NT2/D1 (cell line): ENCODE data around the gene ARAF.
"Not testable (repeated sequence)": the region's sequence is repeated elsewhere in the genome, so short reads cannot be mapped to it uniquely, and the experiment has no call there.

ENCODE experiments used
- DNase-seq: peaks from one replicate; pipeline ENCODE4 v3.0.0-alpha.2; 2011; ENCODE audit warnings: low read depth, low spot score
- H3K27me3 ChIP-seq: 2 replicates; pipeline ENCODE4 v1.6.0; 2011; ENCODE audit warnings: mild to moderate bottlenecking; ENCODE audit not compliant: insufficient read length, insufficient read depth
- H3K36me3 ChIP-seq: 2 replicates; pipeline ENCODE4 v1.6.1; 2011; ENCODE audit warnings: mild to moderate bottlenecking, low read length, mixed read lengths; ENCODE audit not compliant: insufficient read depth, insufficient read length
- H3K4me1 ChIP-seq: 2 replicates; pipeline ENCODE4 v1.5.1; 2011; ENCODE audit not compliant: insufficient read depth, insufficient read length
- H3K4me3 ChIP-seq: 2 replicates; pipeline ENCODE4 v1.5.1; 2011; ENCODE audit warnings: low read depth; ENCODE audit not compliant: insufficient read length
- H3K9ac ChIP-seq: 2 replicates; pipeline ENCODE4 v1.6.0; 2011; ENCODE audit warnings: low read depth; ENCODE audit not compliant: insufficient read length
- H3K9me3 ChIP-seq: 2 replicates; pipeline ENCODE4 v1.5.1; 2011; ENCODE audit warnings: mild to moderate bottlenecking, low read length; ENCODE audit not compliant: insufficient read depth
- SUZ12 ChIP-seq: IDR thresholded peaks from 2 replicates; pipeline ENCODE4 v1.6.1; 2011; ENCODE audit not compliant: insufficient read length, insufficient read depth; ENCODE audit errors: extremely low read depth
- YY1 ChIP-seq: IDR thresholded peaks from 2 replicates; pipeline ENCODE4 v1.6.1; 2011; ENCODE audit not compliant: insufficient read length, insufficient read depth
- ZNF274 ChIP-seq: IDR thresholded peaks from 2 replicates; pipeline ENCODE4 v1.6.1; 2011; ENCODE audit warnings: mild to moderate bottlenecking, low read depth, low read length

Gene ARAF

DNA sequence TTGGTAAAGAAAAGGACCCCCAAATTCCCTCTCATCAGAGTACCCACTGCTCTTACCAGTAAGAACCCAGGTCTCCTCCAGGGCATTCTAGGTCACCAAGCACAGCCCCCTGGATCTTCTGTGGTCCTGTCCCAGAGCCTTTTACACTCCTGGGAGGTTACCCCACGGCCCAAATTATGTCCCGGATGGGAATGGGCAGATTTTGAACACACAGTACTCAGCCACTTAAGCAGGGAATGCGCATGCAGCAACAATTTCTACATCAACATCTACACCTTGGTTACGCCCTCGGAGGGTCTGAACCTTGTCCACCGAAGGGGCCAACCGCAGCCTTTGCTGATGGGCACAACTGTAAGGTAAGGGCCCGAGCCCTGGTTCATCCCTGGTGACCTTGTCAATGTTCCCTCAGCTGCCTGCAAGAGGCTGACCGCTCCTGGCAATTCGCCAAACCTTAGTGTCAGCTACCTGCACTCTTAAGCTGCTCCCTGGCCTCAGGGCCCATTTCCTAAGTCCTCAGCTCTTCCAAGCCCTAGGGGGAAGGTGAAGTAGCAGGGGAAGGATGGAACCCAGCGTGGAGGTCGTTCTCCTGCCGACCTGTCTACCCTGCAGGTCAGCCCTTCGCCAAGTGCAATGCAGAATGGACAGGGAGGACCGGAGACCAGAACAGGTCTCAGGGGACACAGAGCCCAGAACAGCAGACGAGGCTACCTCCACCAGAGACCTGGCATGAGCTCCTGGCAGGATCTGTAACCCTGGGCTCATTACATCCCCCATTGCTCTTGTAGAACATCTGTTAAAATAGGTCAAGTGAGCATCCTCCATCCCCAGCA is 27.1 kb downstream of the ARAF start:
- Histone ChIP-seq H3K9ac (no peak overlapping the region), H3K27me3 (no peaks in the 10 kb centered on the region), H3K9me3 (no peaks in the 10 kb centered on the region), H3K4me3 (no peak overlapping the region), H3K36me3 (peaks cover 37% of the 10 kb centered on the region), H3K4me1 (peaks cover 4% of the 10 kb centered on the region)
- TF ChIP-seq SUZ12 (no peak), YY1 (no peak), ZNF274 (no peak)
- DNase-seq: no peak

DNA sequence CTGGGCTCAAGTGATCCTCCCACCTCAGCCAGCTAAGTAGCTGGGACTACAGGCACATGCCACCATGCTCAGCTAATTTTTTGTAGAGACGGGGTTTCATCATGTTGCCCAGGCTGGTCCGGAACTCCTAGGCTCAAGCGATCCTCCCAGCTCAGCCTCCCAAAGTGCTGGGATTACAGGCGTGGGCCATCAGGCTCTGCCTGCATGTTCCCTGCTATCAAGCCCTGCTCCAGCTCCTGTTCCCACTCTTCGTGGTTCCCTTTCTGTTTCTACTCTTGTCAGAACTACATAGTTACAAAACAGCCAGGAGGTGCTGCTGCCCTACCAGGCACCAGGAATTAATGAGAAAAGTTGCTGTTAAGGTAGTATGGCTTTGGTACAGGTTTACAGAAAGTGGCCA is 30.0 kb downstream of the ARAF start:
- H3K27me3 ChIP-seq: no peaks in the 10 kb centered on the region
- TF ChIP-seq YY1: no peak
- TF ChIP-seq SUZ12: no peak
- no peak for TF ChIP-seq ZNF274
- no peak overlapping the region for H3K9ac ChIP-seq
- no peak overlapping the region for H3K4me3 ChIP-seq
- no peaks in the 10 kb centered on the region for H3K9me3 ChIP-seq
- H3K36me3 ChIP-seq: peaks cover 13% of the 10 kb centered on the region
- DNase-seq: no peak
- H3K4me1 ChIP-seq: no peaks in the 10 kb centered on the region

DNA sequence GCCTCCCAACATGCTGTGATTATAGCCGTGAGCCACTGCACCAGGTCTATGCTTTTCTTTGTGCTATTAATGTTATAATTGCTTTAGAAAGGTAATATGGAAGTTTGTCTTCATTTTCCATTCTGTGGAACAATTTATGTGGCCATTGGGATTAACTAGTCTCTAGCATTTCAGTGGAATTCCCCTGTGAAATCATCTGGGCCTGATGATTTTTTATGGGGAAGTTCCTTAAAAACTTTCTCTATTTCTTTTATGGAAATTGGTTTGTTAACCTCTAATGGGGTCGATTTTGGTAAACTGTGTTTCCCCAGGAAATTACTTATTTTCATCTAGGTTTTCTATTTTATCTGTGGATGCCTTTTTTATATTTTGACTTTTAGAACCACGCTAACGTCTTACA is 32.5 kb downstream of the ARAF start:
- Histone ChIP-seq H3K9ac (no peak overlapping the region), H3K36me3 (no peaks in the 10 kb centered on the region), H3K27me3 (no peaks in the 10 kb centered on the region), H3K9me3 (no peaks in the 10 kb centered on the region), H3K4me1 (no peaks in the 10 kb centered on the region), H3K4me3 (no peak overlapping the region)
- no peak for TF ChIP-seq SUZ12
- TF ChIP-seq ZNF274: no peak
- TF ChIP-seq YY1: no peak
- DNase-seq: no peak

DNA sequence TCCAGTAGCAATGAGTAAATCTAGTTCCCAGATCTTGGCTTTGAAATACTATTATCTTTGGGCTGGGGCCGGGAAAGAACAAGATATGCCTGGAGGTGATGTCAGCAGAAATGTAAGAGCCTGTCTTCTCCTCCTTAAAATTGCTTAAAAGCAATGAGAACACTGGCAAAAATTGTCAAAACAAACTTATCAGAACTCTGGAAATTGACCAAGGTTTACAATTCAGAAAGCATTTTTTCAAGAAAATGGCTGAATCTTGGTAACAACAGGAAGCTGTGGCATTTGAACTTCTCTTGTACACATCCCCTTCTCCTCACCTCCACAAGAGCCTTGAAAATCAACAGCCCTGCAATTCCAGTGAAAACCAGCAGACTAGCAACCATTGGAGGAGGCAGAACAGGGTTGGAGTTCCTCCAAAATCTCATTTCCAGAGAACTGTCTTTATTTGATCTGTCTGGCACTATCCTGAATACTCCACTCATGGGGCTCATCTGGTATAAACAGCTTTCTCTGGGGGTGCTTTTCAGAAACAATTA is 34.8 kb downstream of the ARAF start:
- H3K4me1 ChIP-seq: no peaks in the 10 kb centered on the region
- no peak overlapping the region for H3K4me3 ChIP-seq
- H3K27me3 ChIP-seq: no peaks in the 10 kb centered on the region
- TF ChIP-seq YY1 (no peak), ZNF274 (no peak), SUZ12 (no peak)
- H3K9me3 ChIP-seq: no peaks in the 10 kb centered on the region
- H3K36me3 ChIP-seq: no peaks in the 10 kb centered on the region
- no peak for DNase-seq
- no peak overlapping the region for H3K9ac ChIP-seq

DNA sequence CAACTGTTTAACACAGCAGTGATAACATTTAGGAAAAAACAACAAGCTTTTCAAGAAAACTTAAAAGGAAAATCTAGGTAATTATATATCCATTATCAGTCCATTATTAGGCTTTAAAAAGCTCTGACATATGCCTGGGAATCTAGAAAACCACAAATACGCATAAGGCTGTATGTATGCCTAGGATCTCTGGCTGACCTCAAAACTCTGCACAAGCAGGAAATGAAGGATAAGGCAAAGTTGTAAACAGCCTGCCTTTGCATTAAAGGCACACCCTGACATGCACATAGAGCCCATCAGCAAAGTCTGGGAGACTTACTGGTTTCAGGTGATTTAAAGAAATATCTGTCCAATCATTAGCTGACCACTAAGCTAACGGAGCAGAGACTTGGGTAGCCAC is 35.3 kb downstream of the ARAF start:
- no peaks in the 10 kb centered on the region for H3K36me3 ChIP-seq
- no peak overlapping the region for H3K4me3 ChIP-seq
- H3K9me3 ChIP-seq: no peaks in the 10 kb centered on the region
- DNase-seq: no peak
- no peak for TF ChIP-seq YY1
- no peak overlapping the region for H3K9ac ChIP-seq
- H3K4me1 ChIP-seq: no peaks in the 10 kb centered on the region
- H3K27me3 ChIP-seq: no peaks in the 10 kb centered on the region

DNA sequence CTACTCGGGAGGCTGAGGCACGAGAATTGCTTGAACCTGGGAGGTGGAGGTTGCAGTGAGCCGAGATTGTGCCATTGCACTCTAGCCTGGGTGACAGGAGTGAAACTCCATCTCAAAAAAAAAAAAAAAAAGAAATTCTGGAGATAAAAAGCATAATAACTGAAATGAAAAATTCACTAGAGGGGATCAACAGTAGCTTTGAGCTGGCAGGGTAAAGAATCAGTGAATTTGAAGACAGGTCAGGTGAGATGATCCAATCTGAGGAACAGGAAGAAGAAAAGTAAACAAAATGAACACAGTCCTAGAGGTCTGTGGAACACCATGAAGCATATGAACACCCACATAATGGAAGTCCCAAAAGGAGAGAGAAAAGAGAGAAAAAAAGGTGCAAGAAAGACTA is 36.2 kb downstream of the ARAF start:
- no peaks in the 10 kb centered on the region for H3K27me3 ChIP-seq
- no peak overlapping the region for H3K4me3 ChIP-seq
- no peaks in the 10 kb centered on the region for H3K4me1 ChIP-seq
- DNase-seq: no peak
- TF ChIP-seq ZNF274 (no peak), SUZ12 (no peak), YY1 (no peak)
- no peaks in the 10 kb centered on the region for H3K9me3 ChIP-seq
- no peak overlapping the region for H3K9ac ChIP-seq
- no peaks in the 10 kb centered on the region for H3K36me3 ChIP-seq

DNA sequence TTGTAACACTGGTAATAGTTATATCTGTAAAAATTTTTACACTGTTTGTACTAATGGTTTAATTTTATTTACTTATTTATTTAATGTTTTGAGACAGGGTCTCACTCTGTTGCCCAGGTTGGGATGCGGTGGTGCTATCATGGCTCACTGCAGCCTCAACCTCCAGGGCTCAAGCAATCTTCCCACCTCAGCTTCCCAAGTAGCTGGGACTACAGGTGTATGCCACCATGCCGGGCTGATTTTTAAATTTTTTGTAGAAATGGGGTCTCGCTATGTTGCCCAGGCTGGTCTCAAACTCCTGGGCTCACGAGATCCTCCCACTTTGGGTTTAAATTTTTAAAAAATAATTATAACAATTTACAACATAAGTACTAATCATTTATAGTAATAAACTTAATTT is 42.1 kb downstream of the ARAF start:
- not testable (repeated sequence) for H3K4me1 ChIP-seq, H3K9me3 ChIP-seq, H3K27me3 ChIP-seq, DNase-seq, H3K36me3 ChIP-seq, H3K4me3 ChIP-seq, H3K9ac ChIP-seq

DNA sequence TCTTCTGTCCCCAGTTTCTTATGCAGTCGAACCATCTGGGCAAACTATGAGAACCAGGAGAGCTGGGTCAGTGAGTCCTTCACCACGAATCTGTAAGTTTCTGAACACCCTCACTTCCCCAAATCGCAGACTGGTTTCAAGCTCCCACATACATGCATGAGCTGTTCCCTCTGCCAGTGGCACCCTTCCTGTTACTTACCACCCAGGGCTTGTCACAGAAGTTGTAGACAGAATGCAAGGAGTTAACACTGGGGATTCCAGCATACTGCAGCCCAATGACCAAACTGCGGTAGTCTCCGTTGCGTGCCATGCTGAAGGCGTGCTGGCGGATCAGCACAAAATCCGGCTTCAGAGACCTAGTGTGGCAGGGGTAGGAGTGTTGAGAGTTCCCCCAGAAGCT is 44.0 kb downstream of the ARAF start:
- H3K36me3 ChIP-seq: no peaks in the 10 kb centered on the region
- no peak overlapping the region for H3K4me3 ChIP-seq
- peaks cover 5% of the 10 kb centered on the region for H3K4me1 ChIP-seq
- no peak for TF ChIP-seq SUZ12
- no peak for TF ChIP-seq ZNF274
- TF ChIP-seq YY1: no peak
- H3K9ac ChIP-seq: no peak overlapping the region
- H3K27me3 ChIP-seq: no peaks in the 10 kb centered on the region
- no peak for DNase-seq
- H3K9me3 ChIP-seq: no peaks in the 10 kb centered on the region
